HepG2 (cell line): Measurements from ENCODE around the gene PSMB8. TPM values are rescaled to one million over a fixed set of nuclear protein-coding genes. Genes with fewer than 3 reads are reported as not detected.

Experiments used
- EEA1 ChIP-seq: sonication (generic); formaldehyde crosslinking; IDR thresholded peaks from 2 replicates; pipeline ENCODE4 v1.5.1; 2020; ENCODE audit warnings: mild to moderate bottlenecking, missing genetic modification reagents, borderline replicate concordance
- HOXA5 ChIP-seq: sonication (generic); formaldehyde crosslinking; IDR thresholded peaks from 2 replicates; pipeline ENCODE4 v1.4.0; 2020; ENCODE audit warnings: missing genetic modification reagents
- MED13 ChIP-seq: sonication (generic); formaldehyde crosslinking; IDR thresholded peaks from 2 replicates; pipeline ENCODE4 v1.5.0; 2020; ENCODE audit warnings: missing genetic modification reagents
- MEF2D ChIP-seq: sonication (generic); formaldehyde crosslinking; IDR thresholded peaks from 2 replicates; pipeline ENCODE4 v1.5.1; 2020; ENCODE audit warnings: mild to moderate bottlenecking, missing genetic modification reagents
- NFRKB ChIP-seq: fragments of 450-650 bp; IDR thresholded peaks from 2 replicates; pipeline ENCODE4 v1.6.1; 2017
- SETDB1 ChIP-seq: sonication (generic); formaldehyde crosslinking; IDR thresholded peaks from 2 replicates; pipeline ENCODE4 v1.5.1; 2020; ENCODE audit warnings: missing genetic modification reagents, mild to moderate bottlenecking, borderline replicate concordance
- SP1 ChIP-seq, 2 experiments: fragments of 450-650 bp in 1 of 2; sonication (generic) in 1 of 2; formaldehyde crosslinking in 1 of 2; IDR thresholded peaks; 2 replicates each; pipeline versions ENCODE4 v1.4.0 to v1.6.1; 2016 to 2020; ENCODE audit warnings: missing genetic modification reagents in 1 of 2
- ZNF317 ChIP-seq: sonication (generic); formaldehyde crosslinking; IDR thresholded peaks from 2 replicates; pipeline ENCODE4 v1.5.0; 2020; ENCODE audit warnings: mild to moderate bottlenecking, missing genetic modification reagents
- ZNF562 ChIP-seq: sonication (generic); formaldehyde crosslinking; IDR thresholded peaks from 2 replicates; pipeline ENCODE4 v1.8.0; 2022; ENCODE audit warnings: missing genetic modification reagents, borderline replicate concordance
- ZNF674 ChIP-seq: sonication (generic); formaldehyde crosslinking; IDR thresholded peaks from 2 replicates; pipeline ENCODE4 v1.5.0; 2020; ENCODE audit warnings: low read depth, mild to moderate bottlenecking, missing genetic modification reagents
- polyA plus RNA-seq, 8 experiments: library from polyadenylated mRNA; depleted of rRNA in 3 of 8; stranded (reverse) in 7 of 8; unstranded in 1 of 8; fragments of >200 nt; fragmentation: Illumina TruSeq in 4 of 8; extraction: Trizol in 4 of 8; gene quantifications; 2 replicates each; pipeline versions ENCODE4 v1.2.1 to v1.2.3, GENCODE V29; 2011 to 2016; ENCODE audit warnings: low read depth in 4 of 8, missing spikeins in 1 of 8, mixed read lengths in 1 of 8; ENCODE audit not compliant: insufficient read depth in 1 of 8
- total RNA-seq, 5 experiments: library from RNA; depleted of rRNA; stranded (reverse); fragments of >200 nt; fragmentation: Illumina TruSeq; extraction: Trizol; gene quantifications; 2 replicates each; pipeline ENCODE4 v1.2.3, GENCODE V29; 2016; ENCODE audit warnings: low read depth in 1 of 5
- TF ChIP-seq, protein P1 (sequence below), 2 experiments: sonication (generic) in 1 of 2; formaldehyde crosslinking in 1 of 2; IDR thresholded peaks; 2 replicates each; pipeline versions ENCODE4 v1.6.1 to v1.9.0; 2014 to 2022; ENCODE audit warnings: antibody characterized with exemption in 1 of 2, borderline replicate concordance in 1 of 2, inconsistent platforms in 1 of 2, low read depth in 1 of 2, missing genetic modification reagents in 1 of 2
- TF ChIP-seq, protein P2 (sequence below): sonication (generic); formaldehyde crosslinking; IDR thresholded peaks from 2 replicates; pipeline ENCODE4 v1.4.0; 2020; ENCODE audit warnings: missing genetic modification reagents
- TF ChIP-seq, protein P3 (sequence below): sonication (generic); formaldehyde crosslinking; IDR thresholded peaks from 2 replicates; pipeline ENCODE4 v1.8.0; 2022; ENCODE audit warnings: missing genetic modification reagents, mild to moderate bottlenecking, moderate library complexity, borderline replicate concordance
- TF ChIP-seq, protein P4 (sequence below), 2 experiments: fragments of 450-650 bp in 1 of 2; sonication (generic) in 1 of 2; formaldehyde crosslinking; IDR thresholded peaks; 2 replicates each; pipeline versions ENCODE4 v1.5.0 to v1.8.0; 2020 to 2022; ENCODE audit warnings: mild to moderate bottlenecking in 1 of 2, missing genetic modification reagents in 1 of 2
- TF ChIP-seq, protein P5 (sequence below): sonication (generic); formaldehyde crosslinking; IDR thresholded peaks from 2 replicates; pipeline ENCODE4 v1.8.1; 2023; ENCODE audit warnings: mild to moderate bottlenecking, moderate library complexity, missing genetic modification reagents

Gene PSMB8
- total and polyA plus RNA-seq, 2 of the 13 experiments (the other 11 are each of a cell fraction or from before 2014, with no cell fraction given): 30.7 to 64.7 TPM

DNA sequence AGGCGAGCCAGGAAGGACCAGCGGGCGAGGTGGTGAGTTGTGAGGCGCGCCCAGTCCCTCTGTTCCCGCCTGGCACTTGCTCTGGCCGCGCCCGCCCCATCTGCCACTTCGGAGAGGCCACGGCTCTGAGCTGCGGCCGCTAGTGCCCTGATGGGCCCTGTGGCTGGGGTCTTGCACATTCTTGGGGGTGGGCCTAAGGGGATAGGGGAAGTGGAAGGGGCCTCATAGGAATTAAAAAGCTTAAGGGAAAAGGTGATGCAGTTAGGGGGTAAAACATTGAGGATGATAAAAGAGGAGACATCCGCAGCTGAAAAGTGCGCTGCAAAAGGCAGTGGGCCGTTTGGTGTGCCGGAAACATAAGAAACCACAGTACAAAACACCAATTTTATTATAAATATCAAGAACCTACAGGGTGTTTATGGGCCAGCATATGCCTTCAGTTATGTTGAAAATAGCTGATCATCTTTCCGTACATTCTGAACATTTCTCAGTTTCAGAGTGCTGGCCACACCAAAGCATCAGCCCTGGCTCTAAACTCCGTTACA is 1.1 kb upstream of the PSMB8 start (continued):
- TF ChIP-seq, protein P1, sequence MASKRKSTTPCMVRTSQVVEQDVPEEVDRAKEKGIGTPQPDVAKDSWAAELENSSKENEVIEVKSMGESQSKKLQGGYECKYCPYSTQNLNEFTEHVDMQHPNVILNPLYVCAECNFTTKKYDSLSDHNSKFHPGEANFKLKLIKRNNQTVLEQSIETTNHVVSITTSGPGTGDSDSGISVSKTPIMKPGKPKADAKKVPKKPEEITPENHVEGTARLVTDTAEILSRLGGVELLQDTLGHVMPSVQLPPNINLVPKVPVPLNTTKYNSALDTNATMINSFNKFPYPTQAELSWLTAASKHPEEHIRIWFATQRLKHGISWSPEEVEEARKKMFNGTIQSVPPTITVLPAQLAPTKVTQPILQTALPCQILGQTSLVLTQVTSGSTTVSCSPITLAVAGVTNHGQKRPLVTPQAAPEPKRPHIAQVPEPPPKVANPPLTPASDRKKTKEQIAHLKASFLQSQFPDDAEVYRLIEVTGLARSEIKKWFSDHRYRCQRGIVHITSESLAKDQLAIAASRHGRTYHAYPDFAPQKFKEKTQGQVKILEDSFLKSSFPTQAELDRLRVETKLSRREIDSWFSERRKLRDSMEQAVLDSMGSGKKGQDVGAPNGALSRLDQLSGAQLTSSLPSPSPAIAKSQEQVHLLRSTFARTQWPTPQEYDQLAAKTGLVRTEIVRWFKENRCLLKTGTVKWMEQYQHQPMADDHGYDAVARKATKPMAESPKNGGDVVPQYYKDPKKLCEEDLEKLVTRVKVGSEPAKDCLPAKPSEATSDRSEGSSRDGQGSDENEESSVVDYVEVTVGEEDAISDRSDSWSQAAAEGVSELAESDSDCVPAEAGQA (IDR thresholded peaks at IDR 0.05; ENCODE audit: low read depth): no peak
- TF ChIP-seq, protein P1 (CRISPR knock-in tag; IDR thresholded peaks at IDR 0.05; ENCODE audit: borderline replicate concordance): no peak
- no peak for TF ChIP-seq ZNF562 (CRISPR knock-in tag)
- TF ChIP-seq, protein P2, sequence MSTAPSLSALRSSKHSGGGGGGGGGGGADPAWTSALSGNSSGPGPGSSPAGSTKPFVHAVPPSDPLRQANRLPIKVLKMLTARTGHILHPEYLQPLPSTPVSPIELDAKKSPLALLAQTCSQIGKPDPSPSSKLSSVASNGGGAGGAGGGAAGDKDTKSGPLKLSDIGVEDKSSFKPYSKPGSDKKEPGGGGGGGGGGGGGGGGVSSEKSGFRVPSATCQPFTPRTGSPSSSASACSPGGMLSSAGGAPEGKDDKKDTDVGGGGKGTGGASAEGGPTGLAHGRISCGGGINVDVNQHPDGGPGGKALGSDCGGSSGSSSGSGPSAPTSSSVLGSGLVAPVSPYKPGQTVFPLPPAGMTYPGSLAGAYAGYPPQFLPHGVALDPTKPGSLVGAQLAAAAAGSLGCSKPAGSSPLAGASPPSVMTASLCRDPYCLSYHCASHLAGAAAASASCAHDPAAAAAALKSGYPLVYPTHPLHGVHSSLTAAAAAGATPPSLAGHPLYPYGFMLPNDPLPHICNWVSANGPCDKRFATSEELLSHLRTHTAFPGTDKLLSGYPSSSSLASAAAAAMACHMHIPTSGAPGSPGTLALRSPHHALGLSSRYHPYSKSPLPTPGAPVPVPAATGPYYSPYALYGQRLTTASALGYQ (CRISPR knock-in tag): no peak
- no peak for TF ChIP-seq EEA1
- no peak for TF ChIP-seq ZNF317 (CRISPR knock-in tag)
- TF ChIP-seq MED13 (CRISPR knock-in tag): no peak
- TF ChIP-seq, protein P3, sequence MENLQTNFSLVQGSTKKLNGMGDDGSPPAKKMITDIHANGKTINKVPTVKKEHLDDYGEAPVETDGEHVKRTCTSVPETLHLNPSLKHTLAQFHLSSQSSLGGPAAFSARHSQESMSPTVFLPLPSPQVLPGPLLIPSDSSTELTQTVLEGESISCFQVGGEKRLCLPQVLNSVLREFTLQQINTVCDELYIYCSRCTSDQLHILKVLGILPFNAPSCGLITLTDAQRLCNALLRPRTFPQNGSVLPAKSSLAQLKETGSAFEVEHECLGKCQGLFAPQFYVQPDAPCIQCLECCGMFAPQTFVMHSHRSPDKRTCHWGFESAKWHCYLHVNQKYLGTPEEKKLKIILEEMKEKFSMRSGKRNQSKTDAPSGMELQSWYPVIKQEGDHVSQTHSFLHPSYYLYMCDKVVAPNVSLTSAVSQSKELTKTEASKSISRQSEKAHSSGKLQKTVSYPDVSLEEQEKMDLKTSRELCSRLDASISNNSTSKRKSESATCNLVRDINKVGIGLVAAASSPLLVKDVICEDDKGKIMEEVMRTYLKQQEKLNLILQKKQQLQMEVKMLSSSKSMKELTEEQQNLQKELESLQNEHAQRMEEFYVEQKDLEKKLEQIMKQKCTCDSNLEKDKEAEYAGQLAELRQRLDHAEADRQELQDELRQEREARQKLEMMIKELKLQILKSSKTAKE: no peak
- TF ChIP-seq NFRKB: no peak
- TF ChIP-seq, protein P4, sequence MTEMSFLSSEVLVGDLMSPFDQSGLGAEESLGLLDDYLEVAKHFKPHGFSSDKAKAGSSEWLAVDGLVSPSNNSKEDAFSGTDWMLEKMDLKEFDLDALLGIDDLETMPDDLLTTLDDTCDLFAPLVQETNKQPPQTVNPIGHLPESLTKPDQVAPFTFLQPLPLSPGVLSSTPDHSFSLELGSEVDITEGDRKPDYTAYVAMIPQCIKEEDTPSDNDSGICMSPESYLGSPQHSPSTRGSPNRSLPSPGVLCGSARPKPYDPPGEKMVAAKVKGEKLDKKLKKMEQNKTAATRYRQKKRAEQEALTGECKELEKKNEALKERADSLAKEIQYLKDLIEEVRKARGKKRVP (CRISPR knock-in tag; IDR thresholded peaks at IDR 0.05): no peak
- no peak for TF ChIP-seq SETDB1
- no peak for TF ChIP-seq MEF2D (CRISPR knock-in tag)
- TF ChIP-seq ZNF674 (CRISPR knock-in tag): no peak
- no peak for TF ChIP-seq SP1 (IDR thresholded peaks at IDR 0.05)
- TF ChIP-seq SP1 (CRISPR knock-in tag; IDR thresholded peaks at IDR 0.05): no peak
- no peak for TF ChIP-seq HOXA5 (CRISPR knock-in tag)
- TF ChIP-seq, protein P5, sequence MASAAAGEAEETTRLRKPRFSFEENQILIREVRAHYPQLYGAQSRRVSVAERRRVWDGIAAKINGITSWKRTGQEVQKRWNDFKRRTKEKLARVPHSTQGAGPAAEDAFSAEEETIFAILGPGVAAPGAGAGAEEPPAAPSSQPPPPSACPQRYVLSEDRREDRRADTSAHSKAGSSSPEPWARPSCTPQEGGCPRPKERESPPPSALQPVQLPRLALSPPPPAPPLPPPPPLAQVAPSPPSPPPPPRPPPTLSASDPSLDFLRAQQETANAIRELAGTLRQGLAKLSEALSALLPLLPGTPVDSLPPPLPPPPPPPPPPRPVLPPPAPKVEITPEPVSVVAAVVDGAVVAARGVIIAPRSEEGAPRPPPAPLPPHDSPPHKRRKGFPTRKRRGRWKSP (CRISPR knock-in tag): peak; percentile 61; the same call in 1 of the 2 replicates
